Measurements from ENCODE around the gene MORN5. TPM values are rescaled to one million over a fixed set of nuclear protein-coding genes. Genes with fewer than 3 reads are reported as not detected.

Gene MORN5
- total and polyA plus RNA-seq, 2 experiments from 2014 or later: not detected

DNA sequence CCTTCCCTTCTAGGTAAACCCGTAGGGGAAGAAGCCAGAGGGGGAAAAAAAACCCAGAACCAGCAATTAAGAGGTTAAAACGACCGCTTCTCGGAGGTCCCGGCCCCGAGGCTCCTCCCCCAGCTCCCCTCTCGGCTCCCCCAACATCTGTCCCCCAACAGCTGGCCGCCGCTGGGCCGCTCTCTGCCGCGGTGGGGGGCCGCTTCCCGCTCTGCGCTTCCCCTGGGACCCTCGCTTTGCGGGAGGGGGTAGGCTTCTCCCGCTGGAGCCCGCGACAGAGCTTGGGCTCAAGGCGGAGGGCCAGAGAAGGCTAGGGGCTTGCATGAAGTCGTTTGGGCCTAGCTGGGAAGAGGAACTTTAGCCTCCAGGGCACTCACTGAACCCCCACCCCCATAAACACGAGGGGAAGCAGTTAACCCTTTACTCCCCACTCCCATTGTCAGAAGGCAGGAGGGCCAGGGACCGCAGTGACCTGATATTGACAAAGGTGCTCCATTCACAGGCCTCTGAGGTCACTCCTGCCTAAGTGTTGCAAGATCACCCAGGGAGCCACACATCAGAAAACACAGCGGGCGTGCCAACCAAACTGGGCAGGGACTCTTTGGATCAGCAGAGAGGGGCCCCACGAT, 61.6 kb downstream of the MORN5 start (continued):
- TF ChIP-seq, protein P1, sequence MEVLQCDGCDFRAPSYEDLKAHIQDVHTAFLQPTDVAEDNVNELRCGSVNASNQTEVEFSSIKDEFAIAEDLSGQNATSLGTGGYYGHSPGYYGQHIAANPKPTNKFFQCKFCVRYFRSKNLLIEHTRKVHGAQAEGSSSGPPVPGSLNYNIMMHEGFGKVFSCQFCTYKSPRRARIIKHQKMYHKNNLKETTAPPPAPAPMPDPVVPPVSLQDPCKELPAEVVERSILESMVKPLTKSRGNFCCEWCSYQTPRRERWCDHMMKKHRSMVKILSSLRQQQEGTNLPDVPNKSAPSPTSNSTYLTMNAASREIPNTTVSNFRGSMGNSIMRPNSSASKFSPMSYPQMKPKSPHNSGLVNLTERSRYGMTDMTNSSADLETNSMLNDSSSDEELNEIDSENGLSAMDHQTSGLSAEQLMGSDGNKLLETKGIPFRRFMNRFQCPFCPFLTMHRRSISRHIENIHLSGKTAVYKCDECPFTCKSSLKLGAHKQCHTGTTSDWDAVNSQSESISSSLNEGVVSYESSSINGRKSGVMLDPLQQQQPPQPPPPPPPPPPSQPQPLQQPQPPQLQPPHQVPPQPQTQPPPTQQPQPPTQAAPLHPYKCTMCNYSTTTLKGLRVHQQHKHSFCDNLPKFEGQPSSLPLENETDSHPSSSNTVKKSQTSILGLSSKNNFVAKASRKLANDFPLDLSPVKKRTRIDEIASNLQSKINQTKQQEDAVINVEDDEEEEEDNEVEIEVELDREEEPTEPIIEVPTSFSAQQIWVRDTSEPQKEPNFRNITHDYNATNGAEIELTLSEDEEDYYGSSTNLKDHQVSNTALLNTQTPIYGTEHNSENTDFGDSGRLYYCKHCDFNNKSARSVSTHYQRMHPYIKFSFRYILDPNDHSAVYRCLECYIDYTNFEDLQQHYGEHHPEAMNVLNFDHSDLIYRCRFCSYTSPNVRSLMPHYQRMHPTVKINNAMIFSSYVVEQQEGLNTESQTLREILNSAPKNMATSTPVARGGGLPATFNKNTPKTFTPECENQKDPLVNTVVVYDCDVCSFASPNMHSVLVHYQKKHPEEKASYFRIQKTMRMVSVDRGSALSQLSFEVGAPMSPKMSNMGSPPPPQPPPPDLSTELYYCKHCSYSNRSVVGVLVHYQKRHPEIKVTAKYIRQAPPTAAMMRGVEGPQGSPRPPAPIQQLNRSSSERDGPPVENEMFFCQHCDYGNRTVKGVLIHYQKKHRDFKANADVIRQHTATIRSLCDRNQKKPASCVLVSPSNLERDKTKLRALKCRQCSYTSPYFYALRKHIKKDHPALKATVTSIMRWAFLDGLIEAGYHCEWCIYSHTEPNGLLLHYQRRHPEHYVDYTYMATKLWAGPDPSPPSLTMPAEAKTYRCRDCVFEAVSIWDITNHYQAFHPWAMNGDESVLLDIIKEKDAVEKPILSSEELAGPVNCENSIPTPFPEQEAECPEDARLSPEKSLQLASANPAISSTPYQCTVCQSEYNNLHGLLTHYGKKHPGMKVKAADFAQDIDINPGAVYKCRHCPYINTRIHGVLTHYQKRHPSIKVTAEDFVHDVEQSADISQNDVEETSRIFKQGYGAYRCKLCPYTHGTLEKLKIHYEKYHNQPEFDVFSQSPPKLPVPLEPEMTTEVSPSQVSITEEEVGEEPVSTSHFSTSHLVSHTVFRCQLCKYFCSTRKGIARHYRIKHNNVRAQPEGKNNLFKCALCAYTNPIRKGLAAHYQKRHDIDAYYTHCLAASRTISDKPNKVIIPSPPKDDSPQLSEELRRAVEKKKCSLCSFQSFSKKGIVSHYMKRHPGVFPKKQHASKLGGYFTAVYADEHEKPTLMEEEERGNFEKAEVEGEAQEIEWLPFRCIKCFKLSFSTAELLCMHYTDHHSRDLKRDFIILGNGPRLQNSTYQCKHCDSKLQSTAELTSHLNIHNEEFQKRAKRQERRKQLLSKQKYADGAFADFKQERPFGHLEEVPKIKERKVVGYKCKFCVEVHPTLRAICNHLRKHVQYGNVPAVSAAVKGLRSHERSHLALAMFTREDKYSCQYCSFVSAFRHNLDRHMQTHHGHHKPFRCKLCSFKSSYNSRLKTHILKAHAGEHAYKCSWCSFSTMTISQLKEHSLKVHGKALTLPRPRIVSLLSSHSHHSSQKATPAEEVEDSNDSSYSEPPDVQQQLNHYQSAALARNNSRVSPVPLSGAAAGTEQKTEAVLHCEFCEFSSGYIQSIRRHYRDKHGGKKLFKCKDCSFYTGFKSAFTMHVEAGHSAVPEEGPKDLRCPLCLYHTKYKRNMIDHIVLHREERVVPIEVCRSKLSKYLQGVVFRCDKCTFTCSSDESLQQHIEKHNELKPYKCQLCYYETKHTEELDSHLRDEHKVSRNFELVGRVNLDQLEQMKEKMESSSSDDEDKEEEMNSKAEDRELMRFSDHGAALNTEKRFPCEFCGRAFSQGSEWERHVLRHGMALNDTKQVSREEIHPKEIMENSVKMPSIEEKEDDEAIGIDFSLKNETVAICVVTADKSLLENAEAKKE (CRISPR knock-in tag; IDR thresholded peaks at IDR 0.05): no peak
- TF ChIP-seq JUNB (IDR thresholded peaks at IDR 0.05; ENCODE audit: unreplicated experiment): no peak
- TF ChIP-seq CREB1 (CRISPR knock-in tag; IDR thresholded peaks at IDR 0.05; ENCODE audit: low read depth): no peak
- no peak for TF ChIP-seq EZH2 (IDR thresholded peaks at IDR 0.05; ENCODE audit: low read depth, unreplicated experiment)
- no peak for TF ChIP-seq ZNF114 (CRISPR knock-in tag; IDR thresholded peaks at IDR 0.05)
- no peak for TF ChIP-seq STAT1 (IDR thresholded peaks at IDR 0.05; ENCODE audit: unreplicated experiment)
- TF ChIP-seq EZH2phosphoT487 (IDR thresholded peaks at IDR 0.05; ENCODE audit: unreplicated experiment): no peak

DNA sequence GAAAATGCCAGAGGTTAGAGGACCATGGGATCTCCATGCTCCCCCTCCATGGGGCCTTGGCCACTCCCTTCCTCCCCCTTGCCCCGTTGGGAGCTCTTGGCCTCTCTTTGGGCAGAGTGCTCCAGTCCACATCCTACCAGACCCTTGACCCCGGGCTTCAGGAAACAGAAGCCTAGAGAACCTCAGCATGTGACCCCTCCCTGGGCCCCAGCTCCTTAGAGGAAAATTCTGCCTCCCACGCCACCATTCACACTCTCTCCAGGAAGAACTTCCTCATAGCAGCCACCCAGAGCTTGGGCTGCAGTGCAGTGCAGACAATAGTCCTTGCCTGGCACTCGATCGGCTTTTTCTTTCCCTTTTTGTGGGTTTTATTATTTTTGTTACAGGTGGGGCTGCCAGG, 63.1 kb downstream of the MORN5 start:
- peaks cover 10% of the 10 kb centered on the region; the same call in 1 of the 2 replicates for H4K20me1 ChIP-seq (replicated peaks; ENCODE audit: insufficient read depth)
- H3K4me3 ChIP-seq: no peak overlapping the region
- H3K27ac Mint-ChIP-seq: no peak overlapping the region
- H3K9me3 Mint-ChIP-seq: peaks cover 11% of the 10 kb centered on the region
- DNase-seq (ENCODE audit: low spot score) (no peak), ATAC-seq (no peak)
- no peak overlapping the region; the same call in 2 of the 3 replicates for H3K4me3 Mint-ChIP-seq
- H3K4me1 ChIP-seq (ENCODE audit: insufficient read depth): peaks cover 45% of the 10 kb centered on the region
- H3K9me2 ChIP-seq (ENCODE audit: insufficient read depth): no peaks in the 10 kb centered on the region
- H3K27me3 ChIP-seq (ENCODE audit: insufficient read depth): peaks cover 100% of the 10 kb centered on the region
- H3K4me2 ChIP-seq: no peak overlapping the region
- no peaks in the 10 kb centered on the region for H3K36me3 ChIP-seq (ENCODE audit: insufficient read depth)
- H2AFZ ChIP-seq: no peak overlapping the region
- H3K27me3 Mint-ChIP-seq (ENCODE audit: insufficient read depth, low read depth, poor library complexity): peaks cover 100% of the 10 kb centered on the region
- H3K4me1 Mint-ChIP-seq: peaks cover 63% of the 10 kb centered on the region
- no peak overlapping the region for H3K27ac ChIP-seq (ENCODE audit: low read depth)
- H3K79me2 ChIP-seq (replicated peaks; ENCODE audit: insufficient read depth): no peaks in the 10 kb centered on the region
- H3F3A ChIP-seq (replicated peaks; ENCODE audit: low read depth): 0 out of 2 replicates have a peak, but pooled peaks cover 7% of the 10 kb centered on the region
- H3K36me3 Mint-ChIP-seq (ENCODE audit: low read depth): no peaks in the 10 kb centered on the region; the same call in 2 of the 3 replicates
- TF ChIP-seq, protein P1 (CRISPR knock-in tag; IDR thresholded peaks at IDR 0.05): no peak
- no peak for TF ChIP-seq EZH2 (IDR thresholded peaks at IDR 0.05; ENCODE audit: low read depth, unreplicated experiment)
- TF ChIP-seq NANOG (IDR thresholded peaks at IDR 0.05; ENCODE audit: borderline replicate concordance): no peak
